ENCODE results near the gene DBNL.

The DBNL gene

DNA sequence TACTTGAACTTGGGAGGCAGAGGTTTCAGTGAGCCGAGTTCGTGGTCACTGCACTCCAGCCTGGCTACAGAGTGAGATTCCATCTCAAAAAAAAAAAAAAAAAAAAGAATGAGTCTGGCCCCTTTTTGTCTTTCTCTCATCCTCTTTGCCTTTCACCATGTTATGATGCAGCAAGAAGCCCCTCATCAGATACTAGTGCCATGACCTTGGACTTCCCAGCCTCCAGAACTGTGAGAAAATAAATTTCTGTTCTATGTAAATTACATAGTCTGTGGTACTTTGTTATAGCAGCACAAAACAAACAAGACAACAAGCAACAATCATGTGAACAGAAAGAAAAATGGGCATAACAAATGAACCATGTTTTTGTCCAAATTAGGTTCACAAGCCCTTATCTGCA, 2.3 kb upstream of the DBNL start:
- DNase-seq (ENCODE audit: low read depth, low spot score), result no peak

DNA sequence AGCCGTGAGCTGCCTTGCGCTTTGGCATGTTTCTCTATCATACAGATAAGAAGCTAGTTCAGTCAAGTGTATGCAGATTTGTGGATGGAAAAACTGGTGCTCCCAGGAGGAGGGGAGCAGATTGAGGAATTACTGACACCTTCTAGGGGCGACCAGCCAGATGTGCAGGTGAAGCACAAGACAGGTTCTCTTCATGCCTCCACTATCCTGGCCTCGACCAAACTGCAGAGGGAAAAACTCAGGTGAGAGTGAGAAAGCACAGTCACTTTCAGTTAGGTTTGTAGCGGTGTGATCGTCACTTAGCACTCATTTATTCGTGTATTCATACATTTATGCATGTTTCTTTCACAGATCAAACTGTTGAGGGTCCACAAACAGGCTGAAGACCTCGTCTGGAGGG, 600 bp upstream of the DBNL start:
- DNase-seq (ENCODE audit: low read depth, low spot score), result no peak

DNA sequence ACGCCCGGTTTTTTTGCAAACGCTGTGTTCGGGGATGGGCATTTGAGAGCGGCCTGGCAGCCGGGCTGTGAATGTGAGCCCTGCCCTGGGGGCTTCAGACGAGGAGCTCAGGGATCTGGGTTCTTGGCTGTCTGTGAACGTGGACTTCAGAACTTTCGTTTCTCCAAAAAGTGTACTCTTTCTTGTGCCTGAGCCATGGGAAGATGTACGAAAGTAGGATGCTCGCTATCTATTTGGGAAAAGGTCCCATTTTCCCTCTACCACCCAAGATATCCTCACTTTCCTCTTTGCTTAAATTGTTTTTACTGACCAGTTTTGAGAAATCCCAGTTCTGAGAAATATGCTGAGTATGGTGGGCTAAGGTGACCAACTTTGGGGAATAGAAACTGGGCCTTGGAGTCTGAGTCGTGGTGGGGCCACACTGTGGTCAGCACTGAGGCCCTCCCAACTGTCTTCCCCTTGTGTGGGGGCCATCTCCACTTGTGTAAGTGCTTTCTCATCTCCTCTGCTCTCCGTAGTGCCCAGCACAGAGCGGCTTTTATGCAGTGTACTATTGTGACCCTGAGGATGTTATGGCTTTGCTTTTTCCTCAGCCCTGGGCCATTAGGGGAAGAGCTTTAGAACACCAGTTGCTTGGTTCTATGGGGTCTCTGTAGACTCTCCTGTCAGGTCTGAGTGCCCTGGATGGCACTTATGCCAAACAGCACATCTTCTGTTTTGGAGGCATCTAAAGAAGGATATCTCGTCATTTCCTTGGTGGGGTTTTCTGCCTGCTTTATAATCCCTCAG, 918 bp downstream of the DBNL start:
- DNase-seq (ENCODE audit: low read depth, low spot score), result no peak

DNA sequence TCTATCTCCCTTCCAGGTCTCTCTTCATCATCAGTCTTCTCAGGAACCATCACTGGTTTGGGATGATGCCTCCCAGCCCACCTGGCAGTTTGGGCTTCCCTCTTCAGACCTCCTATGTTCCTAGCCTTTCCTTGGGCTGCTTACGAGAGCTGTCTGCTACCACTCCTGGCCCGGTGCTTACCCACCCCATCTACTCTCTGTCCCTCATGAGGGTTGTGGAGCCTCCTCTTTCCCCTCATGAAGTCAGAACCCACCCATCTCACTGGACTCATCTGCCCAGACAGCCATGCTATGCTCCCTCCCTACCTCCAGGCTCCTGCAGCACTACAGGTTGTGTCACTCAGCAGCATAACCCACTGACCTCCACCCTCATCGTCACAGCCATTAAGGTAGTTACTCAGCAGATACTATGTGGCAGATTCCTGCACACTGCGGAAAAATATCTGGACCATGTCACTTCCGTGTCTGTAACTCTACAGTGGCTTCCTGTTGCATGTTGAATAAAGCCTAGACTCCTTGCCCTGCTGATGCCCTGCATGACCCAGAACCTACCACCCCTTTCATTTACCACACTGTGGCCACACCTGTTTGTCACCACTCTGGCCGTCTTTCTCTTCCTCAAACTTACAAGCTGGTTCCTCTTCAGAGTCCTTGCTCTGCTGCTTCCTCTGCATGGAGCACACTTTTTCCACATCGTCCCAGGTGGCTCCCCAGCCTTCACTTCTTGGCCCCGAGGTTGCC, 2.0 kb downstream of the DBNL start:
- DNase-seq (ENCODE audit: low read depth, low spot score), result no peak

DNA sequence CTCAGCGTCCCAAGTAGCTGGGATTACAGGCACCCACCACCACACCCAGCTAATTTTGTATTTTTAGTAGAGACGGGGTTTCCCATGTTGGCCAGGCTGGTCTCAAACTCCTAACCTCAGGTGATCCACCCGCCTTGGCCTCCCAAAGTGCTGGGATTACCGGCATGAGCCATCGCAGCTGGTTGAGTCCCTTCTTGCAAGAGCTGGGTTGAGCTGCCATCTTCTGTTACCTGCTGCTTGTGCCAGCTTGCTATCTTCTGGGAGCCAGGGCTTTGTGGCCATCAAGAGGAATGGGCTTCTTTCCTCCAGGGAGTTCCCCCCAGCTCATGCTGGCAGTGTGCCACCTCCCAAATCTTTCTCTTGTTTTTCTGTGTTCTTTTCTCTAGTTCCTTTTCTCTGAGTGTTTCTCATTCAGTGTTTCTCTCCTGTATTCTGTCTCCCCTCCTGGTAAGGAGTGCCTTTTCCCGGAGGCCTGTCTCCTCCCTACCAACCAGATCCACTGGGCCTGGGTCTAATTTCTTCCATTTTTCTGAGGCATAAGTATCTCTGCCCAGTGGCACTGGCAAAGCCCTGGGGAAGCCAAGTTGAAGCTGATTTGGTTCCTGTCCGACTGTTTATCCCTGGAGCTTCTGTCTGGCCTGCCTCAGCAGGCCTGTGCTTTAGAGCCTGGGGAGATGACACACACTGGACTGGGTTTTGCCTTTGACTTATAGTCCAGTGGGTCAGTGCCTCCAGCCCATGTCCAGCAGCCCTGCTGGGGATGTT, 3.7 kb downstream of the DBNL start:
- no peak for DNase-seq (ENCODE audit: low read depth, low spot score)

DNA sequence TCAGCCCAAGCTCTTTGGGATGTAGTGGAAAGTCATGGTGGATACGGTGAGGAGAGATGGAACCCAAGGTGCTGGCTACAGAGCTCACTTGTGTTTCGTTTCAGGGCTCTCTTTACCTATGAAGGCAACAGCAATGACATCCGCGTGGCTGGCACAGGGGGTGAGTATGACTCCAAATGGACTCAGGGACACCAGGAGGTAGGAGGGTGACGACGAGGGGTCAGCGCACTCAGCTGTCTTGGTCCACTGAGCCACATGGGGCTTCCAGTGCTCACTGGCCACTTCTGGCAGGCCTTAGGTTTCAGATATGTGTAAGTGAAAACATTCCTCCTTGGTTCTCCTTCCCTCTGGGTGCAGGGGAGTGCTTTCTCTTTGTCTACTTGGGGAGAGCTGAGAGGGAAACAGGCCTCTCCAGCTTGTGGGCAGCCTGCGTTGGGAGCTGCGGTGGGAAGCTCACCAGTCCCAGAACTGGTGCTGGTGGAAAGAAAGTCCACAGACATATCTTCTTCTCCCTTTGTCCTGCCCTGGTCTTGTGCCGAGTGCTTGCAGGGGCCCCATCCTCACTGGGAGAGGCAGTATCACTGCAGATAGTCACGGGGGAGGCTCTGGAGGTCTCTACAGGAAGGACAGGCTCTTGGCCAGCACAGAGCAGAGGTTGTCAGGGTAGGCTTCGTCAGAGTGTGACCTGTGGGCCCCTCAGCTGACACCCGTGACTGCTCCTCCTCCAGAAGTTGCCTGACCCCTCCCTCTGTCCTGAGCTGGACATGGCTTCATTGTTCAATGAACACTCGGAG, 5.8 kb downstream of the DBNL start:
- no peak for DNase-seq (ENCODE audit: low read depth, low spot score)

DNA sequence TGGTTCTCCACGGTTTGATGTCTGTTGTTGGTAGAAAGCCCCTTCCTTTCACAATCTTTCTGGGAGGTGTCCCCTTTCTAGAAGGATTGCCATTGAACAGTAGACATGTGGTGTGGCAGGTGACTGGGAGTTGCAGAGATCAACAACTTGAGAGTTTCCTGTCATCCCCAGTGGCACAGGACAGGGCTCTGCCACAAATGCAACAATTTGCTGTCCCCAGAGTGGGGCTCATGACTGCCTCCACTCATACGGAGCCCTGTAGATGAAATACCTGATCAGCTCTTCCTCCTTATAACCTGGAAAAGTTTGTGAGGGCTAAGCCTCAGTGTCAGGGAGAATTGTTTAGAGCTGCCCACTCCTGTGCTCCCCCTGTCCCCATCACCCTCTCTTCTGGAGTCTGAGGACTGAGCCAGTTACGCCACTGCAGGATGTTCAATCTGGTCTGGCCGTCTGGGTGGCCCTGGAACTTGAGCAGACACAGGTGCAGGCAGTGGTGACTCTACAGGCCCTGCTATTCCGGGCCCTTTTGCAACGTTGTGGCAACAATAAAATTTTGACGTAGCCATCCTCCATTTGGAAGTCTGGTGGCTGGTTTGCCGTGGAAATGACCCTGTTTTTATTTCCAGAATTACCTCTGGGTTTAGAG, 6.5 kb downstream of the DBNL start:
- no peak for DNase-seq (ENCODE audit: low read depth, low spot score)

DNA sequence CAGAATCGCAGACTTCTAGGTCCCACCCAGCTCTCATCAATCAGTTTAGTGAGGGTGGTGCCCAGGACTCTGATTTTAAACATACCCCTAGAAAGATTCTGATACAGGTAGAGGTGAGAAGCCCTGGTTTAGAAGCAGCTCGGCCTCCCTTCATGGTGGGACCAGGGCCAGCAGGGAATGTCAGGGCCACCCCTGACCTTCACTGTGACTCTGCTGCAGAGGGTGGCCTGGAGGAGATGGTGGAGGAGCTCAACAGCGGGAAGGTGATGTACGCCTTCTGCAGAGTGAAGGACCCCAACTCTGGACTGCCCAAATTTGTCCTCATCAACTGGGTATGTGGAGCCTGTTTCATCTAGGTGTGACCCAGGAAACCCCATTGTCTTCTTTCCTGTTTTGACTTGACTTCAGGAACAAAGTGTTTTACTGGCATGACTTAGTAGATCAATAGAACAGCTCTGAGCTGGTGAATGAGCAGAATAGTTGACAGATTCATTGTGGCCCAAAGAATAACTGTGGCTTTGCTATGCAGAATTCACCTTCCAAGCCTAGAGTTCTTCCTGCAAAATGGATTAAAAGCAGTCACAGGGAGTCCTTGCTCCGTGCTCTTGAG, 7.2 kb downstream of the DBNL start:
- DNase-seq (ENCODE audit: low read depth, low spot score), result no peak

DNA sequence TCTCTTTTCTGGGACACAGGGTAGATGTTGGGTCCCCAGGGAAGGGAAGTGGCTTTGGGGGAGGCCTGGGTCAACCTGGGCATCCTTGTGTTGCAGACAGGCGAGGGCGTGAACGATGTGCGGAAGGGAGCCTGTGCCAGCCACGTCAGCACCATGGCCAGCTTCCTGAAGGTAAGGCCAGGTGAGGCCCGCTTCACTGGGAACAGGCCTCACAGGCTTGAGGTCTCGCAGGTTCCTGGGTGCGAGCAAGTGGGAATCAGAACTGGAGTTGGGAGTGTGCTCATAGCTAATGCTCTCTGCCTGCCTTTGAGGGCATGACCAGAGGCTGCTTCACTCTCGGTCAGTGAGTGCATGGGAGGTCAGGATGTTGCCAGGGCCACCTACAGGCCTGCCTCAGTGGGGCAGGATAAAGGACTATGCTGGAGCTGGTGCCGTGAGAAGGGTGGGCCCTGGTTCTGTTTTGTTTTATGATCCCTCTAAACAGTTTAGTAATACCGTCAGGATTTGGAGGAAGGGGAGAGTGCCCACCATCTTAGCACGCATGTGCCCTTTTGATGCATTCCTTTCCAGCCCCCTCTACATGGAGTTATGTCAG, 8.4 kb downstream of the DBNL start:
- no peak for DNase-seq (ENCODE audit: low read depth, low spot score)

DNA sequence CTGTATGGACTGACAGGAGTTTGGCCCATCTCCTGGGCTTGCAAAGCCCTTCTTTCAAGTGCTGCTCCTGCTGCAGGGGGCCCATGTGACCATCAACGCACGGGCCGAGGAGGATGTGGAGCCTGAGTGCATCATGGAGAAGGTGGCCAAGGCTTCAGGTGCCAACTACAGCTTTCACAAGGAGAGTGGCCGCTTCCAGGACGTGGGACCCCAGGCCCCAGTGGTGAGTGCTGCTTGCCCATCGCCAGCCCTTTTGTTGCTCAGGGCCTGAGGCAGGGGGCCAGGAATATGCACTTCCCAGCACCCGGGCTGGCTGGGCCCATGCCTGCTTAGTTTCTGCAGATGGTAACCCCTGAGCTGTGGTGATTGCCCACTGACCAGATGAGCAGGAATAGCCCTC, 12.2 kb downstream of the DBNL start:
- no peak for DNase-seq (ENCODE audit: low read depth, low spot score)

DNA sequence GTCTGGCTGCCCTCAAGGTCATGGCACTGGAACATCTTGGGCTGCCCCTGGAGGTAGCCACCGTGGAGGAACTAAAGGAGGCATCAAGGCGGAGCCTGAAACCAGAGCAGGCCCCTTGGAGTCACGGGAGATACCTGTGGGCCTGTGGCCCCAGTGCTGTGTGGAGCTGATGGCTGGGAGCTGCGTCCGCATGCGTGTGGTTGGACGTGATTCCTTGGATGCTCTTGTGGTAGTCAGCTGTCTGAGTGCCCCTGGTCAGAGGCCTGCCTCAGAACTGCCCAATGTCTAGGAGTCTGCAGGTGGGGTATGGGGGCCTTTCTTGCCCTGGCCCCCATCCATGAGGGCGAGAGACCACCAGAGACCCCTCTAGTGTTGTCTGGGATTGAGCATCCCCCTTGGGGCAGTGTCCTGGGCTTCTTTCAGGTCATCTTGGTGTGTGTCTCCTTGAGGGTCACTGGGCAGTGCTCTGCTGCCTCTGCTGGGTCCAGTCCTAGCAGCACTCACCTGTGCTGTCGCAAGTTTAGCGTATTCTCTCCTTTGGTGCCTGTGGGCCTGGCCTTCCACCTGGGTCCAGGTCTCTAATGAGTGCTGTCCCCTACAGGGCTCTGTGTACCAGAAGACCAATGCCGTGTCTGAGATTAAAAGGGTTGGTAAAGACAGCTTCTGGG, 12.8 kb downstream of the DBNL start:
- no peak for DNase-seq (ENCODE audit: low read depth, low spot score)

DNA sequence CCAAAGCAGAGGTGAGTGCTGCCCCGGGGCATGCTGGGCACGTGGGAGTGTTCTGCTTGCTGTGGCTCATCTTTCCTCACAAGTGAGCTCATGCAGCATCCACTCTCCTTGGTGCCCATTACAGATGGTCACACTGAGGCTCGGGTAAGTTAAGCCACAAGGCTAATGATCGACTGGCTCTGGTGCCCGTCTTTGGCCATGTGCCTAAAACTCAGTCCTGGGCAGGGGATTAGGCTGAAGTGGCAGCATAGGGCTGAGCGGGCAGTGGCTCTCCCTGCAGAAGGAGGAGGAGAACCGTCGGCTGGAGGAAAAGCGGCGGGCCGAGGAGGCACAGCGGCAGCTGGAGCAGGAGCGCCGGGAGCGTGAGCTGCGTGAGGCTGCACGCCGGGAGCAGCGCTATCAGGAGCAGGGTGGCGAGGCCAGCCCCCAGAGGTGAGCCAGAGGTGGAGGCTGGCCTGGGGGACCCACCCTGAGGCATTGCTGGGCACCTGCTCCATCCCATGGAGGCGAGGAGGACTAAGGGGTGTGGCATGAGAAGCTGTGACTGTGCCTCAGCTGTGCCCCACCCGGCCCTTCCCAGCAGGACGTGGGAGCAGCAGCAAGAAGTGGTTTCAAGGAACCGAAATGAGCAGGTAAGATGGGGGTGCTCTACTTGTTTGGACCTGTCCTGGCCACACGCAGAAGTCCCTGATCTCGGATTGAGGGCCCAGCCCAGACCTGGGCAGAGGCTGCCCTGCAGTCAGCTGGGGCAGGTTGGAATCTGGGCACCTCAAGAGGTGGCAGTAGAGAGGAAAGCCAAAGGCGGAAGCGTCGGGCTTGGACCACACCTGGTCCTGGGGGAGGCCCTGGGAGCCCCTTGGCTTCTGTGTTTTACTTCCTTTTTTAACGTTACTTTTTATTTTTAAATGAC, 13.6 kb downstream of the DBNL start:
- DNase-seq (ENCODE audit: low read depth, low spot score), result no peak

DNA sequence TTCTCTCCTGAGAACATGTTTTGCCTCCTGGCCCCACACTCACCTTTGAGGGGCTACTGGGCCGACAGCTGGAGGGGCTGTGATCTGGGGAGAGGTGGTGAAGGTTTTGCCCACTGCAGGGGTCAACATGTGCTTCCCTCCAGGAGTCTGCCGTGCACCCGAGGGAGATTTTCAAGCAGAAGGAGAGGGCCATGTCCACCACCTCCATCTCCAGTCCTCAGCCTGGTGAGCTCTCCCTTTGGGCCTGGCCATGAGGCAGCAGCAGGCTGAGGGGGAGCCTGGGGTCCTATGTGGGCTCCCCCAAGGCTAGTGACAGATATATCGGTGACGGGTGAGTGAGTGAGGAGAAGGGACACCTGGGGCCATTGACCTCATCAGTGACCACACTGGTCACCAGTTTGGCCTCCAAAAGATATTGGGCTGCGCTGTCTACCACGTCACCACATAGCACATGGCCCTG, 14.3 kb downstream of the DBNL start:
- DNase-seq (ENCODE audit: low read depth, low spot score), result no peak

DNA sequence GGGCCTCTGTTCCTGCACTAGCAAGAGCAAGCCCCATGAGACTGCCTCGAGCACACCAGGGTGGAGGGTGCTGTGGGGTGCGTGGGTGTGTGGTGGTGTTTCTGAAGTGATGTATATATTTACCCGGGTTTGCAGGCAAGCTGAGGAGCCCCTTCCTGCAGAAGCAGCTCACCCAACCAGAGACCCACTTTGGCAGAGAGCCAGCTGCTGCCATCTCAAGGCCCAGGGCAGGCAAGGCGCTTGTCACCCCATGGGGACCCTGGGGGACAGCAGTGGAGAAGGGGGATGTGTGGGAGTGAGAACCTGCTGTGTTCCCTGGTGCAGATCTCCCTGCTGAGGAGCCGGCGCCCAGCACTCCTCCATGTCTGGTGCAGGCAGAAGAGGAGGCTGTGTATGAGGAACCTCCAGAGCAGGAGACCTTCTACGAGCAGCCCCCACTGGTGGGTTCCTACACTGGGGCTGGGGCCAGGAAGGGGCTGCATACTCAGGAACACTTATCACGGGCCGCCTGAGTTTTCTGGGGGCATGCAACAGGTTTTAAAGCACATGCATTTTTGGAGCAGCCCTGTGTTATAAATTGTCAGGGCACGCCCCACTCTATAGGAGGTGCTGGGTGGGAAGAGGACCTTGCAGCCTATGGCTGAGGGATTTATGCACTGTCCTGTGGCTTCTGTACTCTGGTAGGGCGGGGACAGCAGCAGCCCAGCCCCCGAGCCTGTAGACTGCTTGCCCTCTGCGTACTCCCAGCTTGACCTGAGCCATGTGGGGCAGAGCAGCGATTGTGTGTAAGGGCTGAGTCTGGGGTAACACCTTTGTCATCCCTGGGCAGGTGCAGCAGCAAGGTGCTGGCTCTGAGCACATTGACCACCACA, 15.0 kb downstream of the DBNL start:
- no peak for DNase-seq (ENCODE audit: low read depth, low spot score)

DNA sequence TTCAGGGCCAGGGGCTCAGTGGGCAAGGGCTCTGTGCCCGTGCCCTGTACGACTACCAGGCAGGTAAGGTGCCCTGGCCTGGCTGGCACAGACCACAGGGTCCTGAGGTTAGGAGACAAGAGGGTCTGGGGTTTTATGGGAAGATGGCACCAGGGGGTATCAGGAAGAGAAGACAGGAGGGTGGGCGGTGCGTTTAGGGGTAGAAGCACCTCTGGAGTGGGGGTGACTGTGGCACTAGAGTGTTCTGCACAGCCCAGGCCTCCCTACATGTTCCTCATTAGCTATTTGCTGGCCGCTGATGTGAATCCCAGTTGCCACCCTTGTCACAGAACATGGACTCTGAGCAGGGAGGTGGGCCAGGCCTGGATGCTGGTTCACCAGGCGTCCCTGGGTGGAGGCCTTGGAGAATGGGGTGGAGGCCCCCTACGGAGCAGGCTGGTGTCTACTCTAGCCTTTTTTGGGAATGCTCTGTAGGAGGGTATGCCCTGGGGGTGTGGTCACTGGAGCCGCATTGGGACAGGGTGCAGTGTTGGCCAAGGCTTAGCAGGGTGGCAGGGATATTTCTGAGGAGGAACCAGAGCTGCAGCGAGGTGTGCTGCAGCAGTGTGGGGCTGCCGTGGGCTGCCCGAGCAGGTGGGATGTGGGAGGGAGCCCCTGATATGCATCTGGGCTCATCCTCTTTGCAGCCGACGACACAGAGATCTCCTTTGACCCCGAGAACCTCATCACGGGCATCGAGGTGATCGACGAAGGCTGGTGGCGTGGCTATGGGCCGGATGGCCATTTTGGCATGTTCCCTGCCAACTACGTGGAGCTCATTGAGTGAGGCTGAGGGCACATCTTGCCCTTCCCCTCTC, 15.8 kb downstream of the DBNL start:
- no peak for DNase-seq (ENCODE audit: low read depth, low spot score)

DNA sequence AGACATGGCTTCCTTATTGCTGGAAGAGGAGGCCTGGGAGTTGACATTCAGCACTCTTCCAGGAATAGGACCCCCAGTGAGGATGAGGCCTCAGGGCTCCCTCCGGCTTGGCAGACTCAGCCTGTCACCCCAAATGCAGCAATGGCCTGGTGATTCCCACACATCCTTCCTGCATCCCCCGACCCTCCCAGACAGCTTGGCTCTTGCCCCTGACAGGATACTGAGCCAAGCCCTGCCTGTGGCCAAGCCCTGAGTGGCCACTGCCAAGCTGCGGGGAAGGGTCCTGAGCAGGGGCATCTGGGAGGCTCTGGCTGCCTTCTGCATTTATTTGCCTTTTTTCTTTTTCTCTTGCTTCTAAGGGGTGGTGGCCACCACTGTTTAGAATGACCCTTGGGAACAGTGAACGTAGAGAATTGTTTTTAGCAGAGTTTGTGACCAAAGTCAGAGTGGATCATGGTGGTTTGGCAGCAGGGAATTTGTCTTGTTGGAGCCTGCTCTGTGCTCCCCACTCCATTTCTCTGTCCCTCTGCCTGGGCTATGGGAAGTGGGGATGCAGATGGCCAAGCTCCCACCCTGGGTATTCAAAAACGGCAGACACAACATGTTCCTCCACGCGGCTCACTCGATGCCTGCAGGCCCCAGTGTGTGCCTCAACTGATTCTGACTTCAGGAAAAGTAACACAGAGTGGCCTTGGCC, 16.6 kb downstream of the DBNL start:
- DNase-seq (ENCODE audit: low read depth, low spot score), result no peak

Measured in activated naive CD8-positive, alpha-beta T cell treated with anti-CD3 and anti-CD28 coated beads, Interleukin-2, amount 50 U/mL, for 16 hours (primary cell).